ENCODE results near the gene LGALS16.

GRCh38 chr19:39679056-39679790 lies 23.5 kb downstream of the LGALS16 start:
- TF ChIP-seq POLR2A (IDR thresholded peaks at IDR 0.05) = no peak
- TF ChIP-seq CTCF (IDR thresholded peaks at IDR 0.05) = no peak

Data from tibial nerve (tissue), 3 donors.